Breast epithelium (tissue), 3 donors: Measurements from ENCODE around the gene NOL4L.

ENCODE experiments used
- CTCF ChIP-seq, 3 donors: fragments of 450-650 bp; IDR thresholded peaks; one replicate each; pipeline ENCODE4 v1.5.1; 2016 to 2017; ENCODE audit warnings: antibody characterized with exemption in 3 of 3, mild to moderate bottlenecking in 3 of 3, moderate library complexity in 3 of 3
- POLR2A ChIP-seq: fragments of 450-650 bp; IDR thresholded peaks from one replicate; pipeline ENCODE4 v1.6.1; 2016; ENCODE audit warnings: antibody characterized with exemption, mild to moderate bottlenecking, moderate library complexity
- POLR2AphosphoS5 ChIP-seq, 3 donors: sonication (generic); formaldehyde crosslinking; IDR thresholded peaks; one replicate each; pipeline ENCODE4 v1.6.1; 2017; ENCODE audit warnings: antibody characterized with exemption in 3 of 3

- TF ChIP-seq CTCF (IDR thresholded peaks at IDR 0.05) = no peak
- no peak for TF ChIP-seq POLR2A
- TF ChIP-seq POLR2AphosphoS5 (IDR thresholded peaks at IDR 0.05) = no peak
Measured at GRCh38 chr20:32610472-32611218, 25.5 kb upstream of the NOL4L start.
